Hematopoietic multipotent progenitor cell treated with erythropoietin and hydrocortisone succinate and interleukin-3 and kit ligand, for 6 days (in vitro differentiated cells): Measurements from ENCODE around the gene PLXNA3.
"Not testable (repeated sequence)": the region's sequence is repeated elsewhere in the genome, so short reads cannot be mapped to it uniquely, and the experiment has no call there.

Experiments
- DNase-seq: peaks from one replicate; pipeline ENCODE4 v3.0.0-alpha.2; 2015

The PLXNA3 gene

DNA sequence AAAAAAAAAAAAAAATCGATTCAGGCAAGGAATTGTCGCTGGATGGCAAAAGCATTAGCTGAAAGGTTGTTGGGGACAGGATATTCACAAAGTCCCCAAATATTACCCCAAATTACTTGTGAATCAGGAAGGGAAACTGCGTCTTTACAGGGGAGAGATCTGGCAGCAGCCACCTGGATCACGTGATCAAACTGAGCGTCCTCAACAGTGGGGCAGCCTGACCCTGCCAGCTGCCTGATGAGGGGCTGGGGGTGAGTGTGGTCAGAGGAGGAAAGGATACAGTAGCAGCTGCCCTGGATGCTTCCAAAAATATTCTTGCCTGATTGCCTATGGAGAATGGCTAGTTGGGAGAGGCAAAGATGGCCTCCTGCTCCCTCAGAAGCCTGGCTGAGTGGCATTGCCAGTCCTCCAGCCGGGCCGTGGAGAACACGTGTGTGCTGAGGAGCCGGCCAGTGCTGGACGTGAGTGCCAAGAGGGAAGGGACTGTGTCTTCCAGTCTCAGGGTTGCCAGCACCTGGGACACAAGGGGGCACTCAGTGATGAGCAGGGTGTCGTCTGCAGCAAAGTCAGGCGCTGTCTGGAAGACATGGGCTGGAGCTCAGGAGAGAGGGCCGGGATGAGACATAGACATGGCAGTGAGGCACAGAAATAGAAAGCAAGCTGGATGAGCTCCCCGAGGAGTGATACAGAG lies 24.0 kb downstream of the PLXNA3 start:
- no peak for DNase-seq

DNA sequence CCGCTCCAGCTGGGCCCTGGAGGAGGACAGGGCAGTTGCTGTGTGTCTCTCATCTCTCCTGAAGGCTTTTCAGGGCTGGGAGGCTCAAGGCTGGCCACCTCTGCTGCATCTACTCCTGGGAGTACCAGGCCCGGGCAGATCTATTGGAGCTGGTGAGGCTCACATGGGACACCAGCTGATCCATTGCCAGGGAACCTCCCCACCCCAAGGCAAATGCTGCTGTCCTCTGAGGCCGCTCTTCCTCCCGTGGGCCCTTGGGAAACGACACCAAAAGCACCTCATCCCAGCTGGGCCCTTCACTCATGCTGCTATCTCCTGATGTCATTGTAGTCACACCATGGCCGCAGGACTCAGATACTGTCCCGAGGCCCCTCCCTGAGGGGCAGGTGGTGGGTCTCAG lies 24.7 kb downstream of the PLXNA3 start:
- DNase-seq: no peak

- DNase-seq: no peak
Measured at GRCh38 chrX:154483325-154483724, 25.2 kb downstream of the PLXNA3 start.

GRCh38 chrX:154484255-154485149 lies 26.4 kb downstream of the PLXNA3 start:
- DNase-seq: peak; percentile 81

- DNase-seq: no peak
Measured at GRCh38 chrX:154485150-154486051, 27.3 kb downstream of the PLXNA3 start.

GRCh38 chrX:154486052-154486395 lies 27.9 kb downstream of the PLXNA3 start:
- no peak for DNase-seq

DNA sequence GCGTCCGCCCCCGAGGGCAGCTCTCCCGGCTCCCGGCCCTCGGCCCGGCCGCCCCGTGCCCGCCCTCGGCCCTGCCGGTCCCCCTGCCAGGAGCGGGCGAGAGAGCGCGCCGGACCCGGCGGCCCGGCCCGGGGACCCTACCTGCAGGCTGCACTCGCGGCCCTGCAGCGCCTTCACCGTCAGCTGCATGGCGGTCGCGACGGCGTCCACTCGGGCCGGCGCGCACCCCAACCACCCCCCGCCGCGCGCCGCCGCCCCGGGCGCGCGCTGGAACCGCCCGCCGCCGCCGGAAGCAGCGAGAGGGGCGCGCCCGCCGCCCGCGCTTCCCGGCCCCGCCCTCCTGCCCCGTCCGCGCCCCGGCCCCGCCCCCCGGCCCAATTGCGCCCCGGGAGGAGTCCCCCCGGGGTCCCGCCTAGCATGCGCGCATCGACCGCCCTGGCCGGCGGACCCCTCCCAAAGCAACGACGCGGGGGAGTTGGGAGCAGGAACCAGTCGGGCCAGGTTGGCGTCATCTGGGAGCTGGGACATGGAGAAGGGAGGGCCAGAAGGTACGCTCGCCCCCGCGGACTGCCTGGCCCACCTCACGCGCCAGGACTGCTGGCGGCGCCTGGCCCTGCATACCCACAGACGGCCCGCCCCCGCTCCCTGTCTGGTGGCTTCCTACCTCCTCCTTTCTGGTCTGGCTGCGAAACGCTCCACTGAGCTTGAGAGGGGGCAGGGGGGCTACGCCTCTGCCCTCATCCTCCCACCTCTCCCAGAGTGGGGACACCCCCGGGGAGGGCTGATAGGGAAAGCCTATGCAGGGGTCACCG lies 28.5 kb downstream of the PLXNA3 start, which contains the start of gene UBL4A:
Gene UBL4A (minus strand): TSS at position 220 of the 812 bp plus-strand sequence. CDS start 31 bp downstream, at position 189.
- peak; percentile 72 for DNase-seq

- no peak for DNase-seq
Measured at GRCh38 chrX:154487518-154488290, 29.6 kb downstream of the PLXNA3 start.

DNA sequence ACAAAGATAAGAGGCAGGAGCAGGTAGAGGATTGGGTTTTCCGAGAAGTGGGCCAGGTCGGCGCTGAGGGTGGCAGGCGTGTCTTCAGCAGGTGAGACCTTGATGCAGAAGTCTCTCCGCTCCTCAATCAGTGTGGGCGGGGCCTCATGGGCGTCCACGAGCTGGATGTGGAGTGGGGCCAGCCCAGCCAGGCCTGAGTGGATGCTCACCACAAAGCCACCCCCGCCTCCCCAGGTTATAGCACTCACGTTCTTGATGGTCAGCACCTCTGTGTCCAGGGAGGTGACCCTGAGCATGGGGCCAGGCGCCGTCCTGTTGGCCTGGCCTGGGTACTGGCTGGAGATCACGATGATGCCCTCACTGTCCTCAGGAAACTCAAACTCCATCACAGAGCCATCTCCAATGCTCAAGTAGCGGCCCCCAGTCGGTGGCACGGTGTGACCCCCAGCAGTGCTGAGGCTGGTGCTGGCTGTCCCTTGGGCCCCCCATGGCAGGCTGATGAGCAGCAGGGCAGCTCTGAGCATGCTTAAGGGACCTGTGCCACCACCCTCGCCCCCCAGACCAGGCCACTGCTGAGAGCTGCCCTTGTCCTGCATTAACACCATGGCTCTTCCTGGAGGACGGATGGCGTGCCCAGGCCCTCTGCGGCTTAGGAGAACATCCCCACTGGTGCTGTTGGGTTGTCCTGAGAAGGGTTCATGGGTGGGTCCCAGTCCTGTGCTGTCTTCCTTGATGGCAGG lies 30.4 kb downstream of the PLXNA3 start:
- DNase-seq: no peak

DNA sequence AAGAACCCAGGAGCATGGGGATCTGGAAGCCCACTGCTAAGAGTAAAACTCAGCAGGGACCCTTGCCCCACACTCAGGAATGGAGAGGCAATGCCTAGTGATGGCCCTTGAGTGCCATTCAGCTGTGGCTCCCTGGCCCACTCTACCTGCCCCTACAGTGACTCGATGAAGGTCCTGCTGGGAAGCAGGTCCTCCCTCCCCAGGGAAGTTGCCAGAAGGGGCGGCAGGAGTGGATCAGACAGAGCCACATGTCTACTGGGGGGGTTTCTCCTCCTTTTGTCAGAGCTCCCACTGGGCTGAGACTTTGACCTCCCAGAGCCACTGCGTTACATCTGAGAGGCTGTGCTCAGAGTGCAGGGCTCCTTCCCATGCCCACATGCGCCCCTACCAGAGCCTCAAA lies 31.1 kb downstream of the PLXNA3 start:
- no peak for DNase-seq

DNA sequence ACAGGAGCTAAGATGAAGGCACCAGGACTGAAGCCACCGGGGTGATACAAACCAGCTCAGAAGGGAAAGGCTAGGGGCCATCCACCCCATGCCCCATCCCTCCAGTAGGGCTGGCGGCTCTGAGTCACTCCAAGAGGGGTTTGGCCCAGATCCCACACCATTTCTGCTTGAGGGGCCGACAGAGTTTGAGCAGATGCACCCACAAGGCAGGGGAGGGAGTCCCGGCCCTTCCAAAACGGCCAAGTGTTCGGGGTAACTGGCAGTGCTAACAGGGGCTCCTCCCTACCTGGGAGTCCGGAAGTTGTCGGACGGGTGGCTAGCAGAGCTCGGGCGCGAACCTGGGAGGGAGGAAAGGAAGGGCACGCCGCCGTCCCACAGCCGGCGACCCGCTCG lies 31.9 kb downstream of the PLXNA3 start:
- DNase-seq: peak; percentile 51

DNA sequence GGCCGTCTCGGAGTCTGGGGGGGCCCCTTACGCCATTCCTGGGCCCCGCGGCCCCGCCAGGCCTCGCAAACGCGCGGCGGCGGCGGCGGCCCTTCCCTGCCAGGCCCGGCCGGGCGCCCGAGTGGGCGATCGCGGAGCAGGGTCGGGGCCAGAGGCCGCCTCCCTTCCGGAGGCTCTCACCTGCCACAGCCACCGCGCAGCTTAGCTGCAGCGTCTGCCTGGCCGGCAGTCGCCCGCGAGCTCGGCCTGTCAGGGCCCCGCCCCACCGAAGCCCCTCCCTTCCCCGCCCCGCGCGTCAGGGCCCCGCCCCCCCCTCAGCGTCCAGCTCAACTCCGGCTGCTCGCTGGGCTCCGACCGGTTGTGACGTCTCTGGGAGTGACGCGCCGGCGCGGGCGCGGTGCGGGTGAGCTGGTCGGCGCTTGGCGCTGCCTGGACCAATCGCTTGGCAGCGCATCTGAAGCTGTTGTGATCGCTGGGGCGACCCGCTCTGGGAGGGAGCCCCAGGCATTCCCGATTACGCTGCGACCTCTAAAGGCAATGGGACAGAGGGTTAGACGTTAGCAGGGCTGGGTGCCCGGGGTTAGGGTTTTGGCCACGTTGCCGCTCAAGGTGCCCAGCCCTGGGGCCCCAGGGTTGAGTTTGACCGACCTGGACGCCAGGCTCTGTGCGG lies 32.5 kb downstream of the PLXNA3 start, which contains the start of gene SLC10A3:
Gene SLC10A3 (minus strand): TSS at position 216 of the 670 bp plus-strand sequence. CDS start 1,689 bp downstream, outside the sequence.
- peak; percentile 93 for DNase-seq

DNA sequence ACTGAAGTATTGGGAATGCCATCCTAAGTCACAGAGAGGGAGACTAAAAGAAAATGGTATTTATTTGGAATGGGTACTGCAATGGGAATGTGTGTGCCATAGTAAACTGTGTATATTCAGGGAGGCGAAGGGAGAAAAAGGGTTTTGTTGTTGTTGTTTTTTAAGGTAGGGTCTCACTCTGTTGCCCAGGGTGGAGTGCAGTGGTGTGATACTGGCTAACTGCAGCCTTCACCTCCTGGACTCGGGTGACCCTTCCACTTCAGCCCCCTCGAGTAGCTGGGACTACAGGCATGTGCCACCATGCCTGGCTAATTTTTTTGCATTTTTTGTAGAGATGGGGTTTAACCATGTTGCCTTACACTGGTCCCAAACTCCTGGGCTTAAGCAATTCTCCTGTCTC lies 36.6 kb downstream of the PLXNA3 start:
- no peak for DNase-seq

DNA sequence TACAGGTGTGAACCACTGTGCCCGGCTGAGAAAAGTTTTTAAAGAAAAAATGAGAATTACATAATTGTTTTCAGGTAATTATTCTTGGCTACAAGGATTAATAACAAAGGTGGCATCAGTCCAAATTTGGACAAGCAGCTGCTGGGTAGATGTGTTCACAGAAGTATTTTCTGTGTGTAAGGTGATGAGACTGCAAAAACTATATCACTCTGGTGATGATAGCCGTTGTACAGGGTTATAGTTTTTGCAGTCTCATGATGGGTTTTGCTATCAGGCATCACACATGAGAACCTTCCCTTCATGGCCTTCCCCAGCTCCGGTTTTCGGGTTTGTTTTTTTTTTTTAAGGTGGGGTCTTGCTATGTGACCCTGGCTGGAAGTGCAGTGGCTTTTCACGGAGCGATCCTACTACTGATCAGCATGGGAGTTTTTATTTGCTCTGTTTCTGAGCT lies 37.4 kb downstream of the PLXNA3 start:
- peak; percentile 92 for DNase-seq

DNA sequence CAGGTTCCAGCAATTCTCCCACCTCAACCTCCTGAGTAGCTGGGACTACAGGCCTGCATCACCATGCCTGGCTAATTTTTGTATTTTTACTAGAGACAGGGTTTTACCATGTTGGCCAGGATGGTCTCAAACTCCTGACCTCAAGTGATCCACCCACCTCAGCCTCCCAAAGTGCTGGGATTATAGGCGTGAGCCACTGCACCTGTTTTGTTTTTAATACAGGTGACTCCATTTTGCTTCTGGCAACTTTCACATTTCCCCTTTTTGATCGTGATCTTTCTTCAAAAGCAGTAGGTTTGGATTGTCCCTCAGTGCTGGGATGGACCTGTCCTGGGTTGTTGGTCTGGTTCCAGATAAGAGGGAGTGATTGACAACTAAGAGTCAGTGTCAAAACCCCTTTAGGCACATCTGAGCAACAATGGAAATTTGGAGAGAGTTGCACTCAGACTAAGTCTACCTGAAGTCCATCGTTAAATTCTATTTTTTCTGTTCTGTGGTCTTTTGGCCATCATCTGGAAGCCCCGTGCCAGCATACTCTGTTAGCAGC lies 38.6 kb downstream of the PLXNA3 start:
- DNase-seq: not testable (repeated sequence)

DNA sequence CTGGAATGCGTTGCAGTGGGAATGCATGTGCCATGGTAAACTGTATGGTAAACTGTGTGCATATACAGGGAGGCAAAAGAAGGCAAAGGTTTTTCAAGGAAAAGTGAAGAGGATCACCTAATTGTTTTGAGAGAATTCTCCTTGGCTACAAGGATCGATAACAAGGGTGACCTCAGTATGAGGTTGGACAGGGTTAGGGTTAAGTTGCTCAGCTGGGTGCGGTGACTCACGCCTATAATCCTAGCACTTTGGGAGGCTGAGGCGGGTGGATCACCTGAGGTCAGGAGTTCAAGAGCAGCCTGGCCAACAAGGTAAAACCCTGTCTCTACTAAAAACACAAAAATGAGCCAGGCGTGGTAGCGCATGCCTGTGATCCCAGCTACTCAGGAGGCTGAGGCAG lies 43.3 kb downstream of the PLXNA3 start:
- not testable (repeated sequence) for DNase-seq

DNA sequence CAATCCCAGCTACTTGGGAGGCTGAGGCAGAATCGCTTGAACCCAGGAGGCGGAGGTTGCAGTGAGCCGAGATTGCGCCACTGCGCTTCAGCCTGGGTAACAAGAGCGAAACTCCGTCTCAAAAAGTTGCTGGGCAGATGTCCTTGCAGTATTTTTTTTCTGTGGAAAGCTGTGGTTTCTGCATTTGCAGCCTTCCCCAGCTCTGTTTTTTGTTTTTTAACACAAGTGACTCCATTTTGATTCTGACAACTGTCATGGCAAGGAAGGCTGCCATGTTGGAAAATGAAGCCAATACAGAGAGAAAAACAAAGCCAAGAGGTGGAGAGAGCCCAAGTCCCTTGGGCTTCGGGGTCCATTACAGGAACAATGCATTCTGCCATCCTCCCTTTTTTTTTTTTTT lies 44.0 kb downstream of the PLXNA3 start:
- no peak for DNase-seq

- DNase-seq: no peak
Measured at GRCh38 chrX:154502989-154503388, 44.9 kb downstream of the PLXNA3 start.

DNA sequence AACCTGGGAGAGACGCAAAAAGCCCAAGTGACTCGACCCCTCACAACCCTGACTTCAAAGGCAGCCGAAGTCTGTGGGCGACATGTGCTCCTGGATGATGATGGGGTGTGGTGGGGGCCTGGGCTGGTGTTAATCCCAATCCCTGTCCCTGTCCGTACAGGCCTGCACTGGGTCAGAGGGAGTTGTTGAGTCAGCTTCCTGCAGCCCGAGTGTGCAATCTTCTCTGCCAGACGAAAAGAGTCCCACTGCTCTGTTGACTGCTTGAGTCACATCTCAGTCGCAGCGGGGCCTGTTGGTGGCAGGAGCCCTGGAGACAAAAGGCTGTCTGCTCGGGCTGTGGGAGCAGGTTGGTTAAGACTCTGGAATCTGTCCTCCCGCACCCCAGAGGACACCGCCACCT lies 47.7 kb downstream of the PLXNA3 start:
- no peak for DNase-seq
